GM21367 (cell line): Measurements from ENCODE around the gene PEX7.
"Not testable (repeated sequence)": the region's sequence is repeated elsewhere in the genome, so short reads cannot be mapped to it uniquely, and the experiment has no call there.

Experiments
- ATAC-seq: cut with Tn5 transposase; IDR thresholded peaks from one replicate; pipeline ENCODE4 v1.9.1; 2021; ENCODE audit not compliant: unreplicated experiment

PEX7 gene

DNA sequence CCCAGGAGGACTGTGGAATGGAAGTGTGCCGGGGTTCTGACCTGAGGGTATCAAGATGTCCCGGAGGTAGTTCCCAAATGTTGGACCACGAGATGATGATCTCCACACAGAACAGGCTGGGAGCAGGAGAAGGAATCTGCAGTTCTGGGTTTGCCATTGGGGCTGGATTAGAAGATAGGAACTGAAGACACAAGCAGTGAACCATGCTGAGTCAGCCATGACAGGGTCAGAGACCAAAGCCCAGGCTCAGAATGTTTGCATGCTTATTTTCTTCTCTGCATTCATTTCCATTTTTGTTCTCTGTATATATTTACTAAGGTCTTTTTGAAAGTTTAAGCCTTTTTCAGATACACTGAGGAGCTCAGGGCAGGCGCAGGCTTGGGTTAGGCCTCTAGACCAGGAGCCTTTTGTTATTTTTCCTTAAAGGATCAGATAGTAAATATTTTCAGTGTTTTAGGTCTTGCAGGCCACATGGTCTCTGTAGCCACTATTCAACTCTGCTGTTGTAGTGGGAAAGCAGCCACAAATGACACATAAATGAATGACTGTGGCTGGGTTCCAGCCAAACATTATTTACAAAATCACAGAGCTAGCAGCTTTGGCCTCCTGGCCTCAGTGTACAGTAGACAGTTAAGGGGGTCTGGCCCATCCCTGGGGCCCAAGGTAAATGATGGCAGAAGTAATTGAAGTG is 128.2 kb downstream of the PEX7 start:
- ATAC-seq, result no peak

DNA sequence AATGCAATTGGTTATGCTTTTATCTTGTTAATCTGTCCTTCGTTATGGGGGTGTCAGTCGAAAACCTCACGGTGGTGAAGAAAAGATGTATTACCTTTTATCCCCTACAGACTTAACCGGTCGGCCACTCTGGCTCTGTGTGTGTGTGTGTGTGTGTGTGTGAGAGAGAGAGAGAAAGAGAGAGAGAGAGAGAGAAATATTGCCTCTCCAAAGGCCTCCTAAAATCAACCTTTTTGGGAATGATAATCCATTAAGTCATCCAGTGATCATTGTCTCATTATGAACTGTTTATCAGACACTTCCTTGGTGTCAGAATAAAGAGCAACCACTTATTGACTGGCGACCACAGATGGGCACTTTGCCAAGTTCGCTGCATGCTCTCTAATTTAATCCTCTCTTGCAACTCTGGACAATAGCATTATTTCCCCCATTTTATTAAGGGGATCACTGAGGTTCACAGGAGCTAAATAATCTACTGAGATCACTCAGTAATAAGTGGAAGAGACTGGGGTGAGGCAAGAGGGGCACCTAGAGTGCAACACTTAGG is 130.4 kb downstream of the PEX7 start:
- ATAC-seq, result no peak

DNA sequence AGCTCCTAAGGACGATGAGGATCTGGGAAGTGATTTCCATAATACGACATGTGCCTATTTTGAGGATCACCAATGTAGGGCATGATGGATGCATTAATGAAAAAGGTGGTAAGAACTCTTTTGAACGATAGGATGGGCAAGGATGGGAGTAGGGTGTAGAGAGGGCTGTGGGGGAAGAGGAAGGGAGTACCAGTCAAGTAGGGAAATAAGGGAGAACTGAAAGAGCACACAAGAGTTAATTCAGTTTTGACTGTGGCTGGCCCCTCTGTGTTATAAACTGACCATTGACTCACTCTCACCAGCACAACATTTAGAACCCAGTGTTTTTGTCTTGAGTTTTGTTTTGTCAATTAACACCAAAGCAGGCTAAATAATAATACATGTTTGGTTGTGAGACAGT is 132.7 kb downstream of the PEX7 start:
- ATAC-seq, result no peak

DNA sequence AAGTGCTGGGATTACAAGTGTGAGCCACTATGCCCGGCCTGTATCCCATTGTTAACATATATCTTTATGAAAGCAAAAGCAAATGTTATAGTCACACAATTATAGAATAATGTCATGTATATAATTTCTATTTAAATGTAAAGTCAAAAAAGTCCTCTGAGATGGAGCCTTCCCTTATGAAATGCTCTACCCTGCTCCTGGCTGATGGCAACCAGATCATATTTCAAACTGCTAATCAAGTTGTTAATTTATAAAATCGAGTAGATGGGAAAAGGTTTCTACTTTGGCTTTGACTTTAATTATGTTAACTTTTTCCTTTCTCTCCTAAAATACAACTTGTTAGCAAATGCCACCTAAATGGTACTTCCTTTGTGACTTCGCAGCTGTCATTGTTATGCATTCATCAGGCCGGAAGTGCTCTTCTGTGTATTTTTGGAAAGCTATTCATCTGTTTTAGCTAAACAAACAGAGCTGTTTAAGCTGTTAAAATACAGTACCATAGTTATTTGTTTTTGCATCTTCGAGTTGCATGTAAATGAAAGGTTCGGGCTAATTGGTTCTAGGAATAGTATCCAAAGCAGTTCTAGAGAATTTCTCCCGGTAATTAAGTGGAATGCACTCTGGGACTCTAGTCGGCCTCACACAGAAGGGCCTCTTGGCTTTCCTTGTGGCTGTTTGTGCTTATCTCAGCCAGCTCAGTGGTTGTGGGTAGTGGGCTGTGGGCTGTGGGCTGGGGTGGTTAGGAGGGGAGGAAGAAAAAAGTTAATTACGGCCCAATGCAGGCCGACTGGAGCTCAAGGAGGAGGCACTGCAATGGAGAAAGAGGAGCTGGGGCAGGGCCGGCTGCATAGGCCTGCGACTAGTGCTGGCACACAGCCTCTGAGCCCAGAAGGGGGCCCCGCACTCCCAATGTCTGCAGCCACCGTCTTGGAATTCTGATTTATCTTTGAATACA is 134.5 kb downstream of the PEX7 start:
- no peak for ATAC-seq

DNA sequence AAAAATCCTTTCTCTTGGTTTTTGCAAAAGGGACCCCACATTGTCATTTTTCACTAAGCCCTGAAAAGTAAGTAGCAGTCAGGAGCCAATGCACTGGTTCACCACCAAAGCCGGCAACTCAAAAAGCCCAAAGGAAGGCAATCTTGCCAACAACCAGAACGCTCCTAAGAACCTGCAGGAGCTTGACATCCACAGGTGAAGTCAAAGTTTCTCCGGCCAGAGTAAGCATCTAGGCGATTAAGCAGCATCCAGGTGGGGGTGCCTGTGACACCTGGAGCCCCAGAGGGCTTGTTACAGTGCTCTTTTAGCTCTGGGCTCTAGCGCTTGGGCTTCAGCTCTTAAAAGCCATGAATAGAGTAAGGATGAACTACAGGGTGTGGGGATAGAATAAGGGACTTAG is 135.8 kb downstream of the PEX7 start:
- no peak for ATAC-seq

DNA sequence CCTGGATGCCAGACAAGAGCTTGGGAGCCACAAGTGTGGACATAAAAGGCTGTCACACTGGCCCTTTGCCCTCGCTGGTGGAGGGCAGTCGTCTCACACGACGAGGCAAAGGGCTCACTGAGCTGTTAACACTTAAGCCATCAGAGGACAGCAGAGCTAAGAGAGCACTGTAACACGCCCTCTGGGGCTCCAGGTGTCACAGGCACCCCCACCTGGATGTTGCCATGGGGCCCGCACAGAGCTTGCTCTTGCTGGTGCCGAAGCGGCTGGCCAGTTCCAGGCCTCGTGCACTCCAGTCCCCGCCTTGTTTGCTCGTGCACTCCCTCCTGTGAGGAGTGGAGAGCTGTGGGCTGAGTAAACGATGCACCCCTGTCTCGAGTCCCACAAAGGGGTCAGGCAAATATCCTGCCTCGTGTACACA is 137.1 kb downstream of the PEX7 start:
- no peak for ATAC-seq

DNA sequence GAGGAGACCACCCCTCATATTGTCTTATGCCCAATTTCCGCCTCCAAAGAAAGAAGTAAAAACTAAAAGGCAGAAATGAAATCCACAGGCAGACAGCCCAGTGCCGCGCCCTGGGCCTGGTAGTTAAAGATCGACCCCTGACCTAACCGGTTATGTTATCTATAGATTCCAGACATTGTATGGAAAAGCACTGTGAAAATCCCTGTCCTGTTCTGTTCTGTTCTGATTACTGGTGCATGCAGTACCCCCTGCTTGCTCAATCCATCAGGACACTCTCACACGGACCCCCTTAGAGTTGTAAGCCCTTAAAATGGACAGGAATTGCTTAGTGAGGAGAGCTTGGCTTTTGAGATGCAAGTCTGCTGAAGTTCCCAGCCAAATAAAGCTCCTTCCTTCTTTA is 137.5 kb downstream of the PEX7 start:
- ATAC-seq, result not testable (repeated sequence)

DNA sequence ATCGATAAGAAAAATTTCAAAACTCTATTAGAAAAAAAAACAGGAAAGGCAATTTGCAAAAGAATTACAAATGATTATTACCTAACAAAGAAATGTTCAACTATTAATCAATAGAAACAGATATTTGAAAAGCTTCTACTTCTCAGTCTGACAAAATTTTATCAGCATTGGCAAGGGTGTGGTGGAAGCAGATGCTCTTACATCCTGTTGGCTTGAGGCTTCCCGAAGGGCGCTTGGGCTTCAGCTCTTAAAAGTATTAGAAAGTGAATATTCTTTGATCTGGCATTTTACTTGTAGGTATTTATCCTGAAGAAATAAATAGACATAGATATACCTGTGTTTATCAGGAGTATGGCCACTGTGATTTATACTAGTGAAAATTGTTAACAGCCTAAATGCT is 138.4 kb downstream of the PEX7 start:
- ATAC-seq, result no peak

DNA sequence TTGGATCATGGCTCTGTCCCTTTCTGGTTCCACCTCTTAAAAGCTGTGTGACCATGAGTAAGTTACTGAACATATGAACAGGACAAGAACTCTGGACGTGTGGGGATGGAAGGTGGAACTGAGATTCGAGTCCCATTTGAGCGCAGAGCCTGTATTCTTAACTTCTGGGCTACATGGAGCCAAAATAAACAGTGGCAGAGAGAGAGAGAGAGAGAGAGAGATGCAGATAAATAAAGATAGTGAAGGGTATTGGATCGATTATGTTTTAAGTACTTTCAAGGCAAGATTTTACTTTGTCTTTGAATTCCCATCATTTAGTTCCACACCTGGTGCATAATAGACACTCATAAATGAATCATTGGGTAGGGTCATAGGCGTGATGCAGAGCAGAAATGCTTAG is 139.5 kb downstream of the PEX7 start:
- no peak for ATAC-seq

DNA sequence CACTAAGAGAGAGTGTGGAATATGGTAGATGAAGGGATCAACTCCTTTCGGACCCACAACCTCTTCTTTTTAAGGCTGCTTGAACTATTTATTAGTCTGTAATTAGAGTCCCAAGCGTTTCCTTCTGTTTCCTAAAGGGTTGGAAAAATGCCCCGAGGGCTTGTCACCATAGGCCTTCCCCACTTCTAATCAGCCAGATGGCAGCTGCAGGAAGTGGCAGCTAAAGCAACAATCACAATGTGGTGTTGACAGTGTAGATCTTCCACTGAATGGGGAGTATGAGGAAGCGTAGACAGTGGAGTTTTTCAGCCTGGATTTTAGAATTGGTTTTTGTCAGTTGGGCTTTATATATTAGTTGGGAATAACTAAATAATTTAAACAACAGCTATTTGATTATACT is 140.3 kb downstream of the PEX7 start:
- no peak for ATAC-seq

DNA sequence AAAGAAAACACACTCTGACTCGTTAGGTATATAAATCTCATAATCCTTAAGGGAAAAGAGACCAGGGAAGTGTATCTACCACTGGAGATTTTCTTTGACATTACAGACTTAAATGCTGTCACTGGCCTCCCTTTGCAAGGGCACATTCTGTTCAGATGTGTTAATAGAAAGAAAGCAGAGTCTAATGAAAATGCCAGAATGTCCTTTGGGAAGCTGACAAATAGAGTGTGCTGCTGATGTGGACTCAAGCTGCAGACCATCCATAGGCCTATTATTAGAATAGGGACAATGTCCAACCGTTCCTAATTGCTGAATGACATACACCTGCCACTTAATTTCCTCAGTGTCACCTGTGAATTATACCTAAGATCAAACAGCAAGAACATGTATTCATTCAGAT is 140.9 kb downstream of the PEX7 start:
- no peak for ATAC-seq
